HepG2 (cell line): ENCODE results near the gene P2RX5. TPM values are rescaled to one million over a fixed set of nuclear protein-coding genes. Genes with fewer than 3 reads are reported as not detected.

Experiments
- AKAP8 ChIP-seq: sonication (generic); formaldehyde crosslinking; IDR thresholded peaks from 2 replicates; pipeline ENCODE4 v1.5.1; 2020; ENCODE audit warnings: mild to moderate bottlenecking, missing genetic modification reagents
- ATF3 ChIP-seq: sonication (generic); formaldehyde crosslinking; IDR thresholded peaks from 2 replicates; pipeline ENCODE4 v1.4.0; 2020; ENCODE audit warnings: missing genetic modification reagents
- ELK4 ChIP-seq: sonication (generic); formaldehyde crosslinking; IDR thresholded peaks from 2 replicates; pipeline ENCODE4 v1.9.0; 2021; ENCODE audit warnings: missing genetic modification reagents, borderline replicate concordance
- GMEB1 ChIP-seq: sonication (generic); formaldehyde crosslinking; IDR thresholded peaks from 2 replicates; pipeline ENCODE4 v1.5.1; 2020; ENCODE audit warnings: missing genetic modification reagents, mild to moderate bottlenecking, borderline replicate concordance
- HMGXB4 ChIP-seq, 2 experiments: sonication (generic) in 1 of 2; formaldehyde crosslinking in 1 of 2; IDR thresholded peaks; 2 replicates each; pipeline versions ENCODE4 v1.4.0 to v1.6.1; 2018 to 2020; ENCODE audit warnings: missing genetic modification reagents in 2 of 2, borderline replicate concordance in 1 of 2, low read depth in 1 of 2, mild to moderate bottlenecking in 1 of 2, missing biosample characterization in 1 of 2
- MYC ChIP-seq: sonication (generic); formaldehyde crosslinking; IDR thresholded peaks from 2 replicates; pipeline ENCODE4 v1.9.0; 2021; ENCODE audit warnings: missing genetic modification reagents, borderline replicate concordance
- NFYC ChIP-seq: IDR thresholded peaks from 2 replicates; pipeline ENCODE4 v1.6.1; 2016; ENCODE audit warnings: missing genetic modification reagents, missing compliant biosample characterization
- SAP130 ChIP-seq: IDR thresholded peaks from 2 replicates; pipeline ENCODE4 v1.6.1; 2016; ENCODE audit warnings: low read depth
- ZBTB14 ChIP-seq: sonication (generic); formaldehyde crosslinking; IDR thresholded peaks from 2 replicates; pipeline ENCODE4 v1.4.0; 2020; ENCODE audit warnings: missing genetic modification reagents
- ZFP36L2 ChIP-seq: sonication (generic); formaldehyde crosslinking; IDR thresholded peaks from 2 replicates; pipeline ENCODE4 v1.4.0; 2020; ENCODE audit warnings: missing genetic modification reagents
- ZHX1 ChIP-seq: sonication (generic); formaldehyde crosslinking; IDR thresholded peaks from 2 replicates; pipeline ENCODE4 v1.8.1; 2022; ENCODE audit warnings: low read depth, mild to moderate bottlenecking, missing genetic modification reagents
- ZNF275 ChIP-seq: sonication (generic); formaldehyde crosslinking; IDR thresholded peaks from 2 replicates; pipeline ENCODE4 v1.8.0; 2022; ENCODE audit warnings: missing genetic modification reagents, mild to moderate bottlenecking, inconsistent platforms, borderline replicate concordance
- ZNF7 ChIP-seq: IDR thresholded peaks from 2 replicates; pipeline ENCODE4 v1.6.1; 2016; ENCODE audit warnings: missing biosample characterization, missing genetic modification reagents
- ZNF746 ChIP-seq: sonication (generic); formaldehyde crosslinking; IDR thresholded peaks from 2 replicates; pipeline ENCODE4 v1.8.0; 2022; ENCODE audit warnings: mild to moderate bottlenecking, missing genetic modification reagents
- ZNF75D ChIP-seq: sonication (generic); formaldehyde crosslinking; IDR thresholded peaks from 2 replicates; pipeline ENCODE4 v1.8.1; 2023; ENCODE audit warnings: missing genetic modification reagents, mild to moderate bottlenecking, borderline replicate concordance
- ZNF891 ChIP-seq: sonication (generic); formaldehyde crosslinking; IDR thresholded peaks from 2 replicates; pipeline ENCODE4 v1.5.0; 2020; ENCODE audit warnings: mild to moderate bottlenecking, missing genetic modification reagents
- polyA plus RNA-seq, 8 experiments: library from polyadenylated mRNA; depleted of rRNA in 3 of 8; stranded (reverse) in 7 of 8; unstranded in 1 of 8; fragments of >200 nt; fragmentation: Illumina TruSeq in 4 of 8; extraction: Trizol in 4 of 8; gene quantifications; 2 replicates each; pipeline versions ENCODE4 v1.2.1 to v1.2.3, GENCODE V29; 2011 to 2016; ENCODE audit warnings: low read depth in 4 of 8, missing spikeins in 1 of 8, mixed read lengths in 1 of 8; ENCODE audit not compliant: insufficient read depth in 1 of 8
- total RNA-seq, 5 experiments: library from RNA; depleted of rRNA; stranded (reverse); fragments of >200 nt; fragmentation: Illumina TruSeq; extraction: Trizol; gene quantifications; 2 replicates each; pipeline ENCODE4 v1.2.3, GENCODE V29; 2016; ENCODE audit warnings: low read depth in 1 of 5

P2RX5 gene
- total and polyA plus RNA-seq, 2 of the 13 experiments (the other 11 are each of a cell fraction or from before 2014, with no cell fraction given) = 0.95 to 1.7 TPM

- TF ChIP-seq ZBTB14 (no peak), MYC (peak; percentile 24; the same call in 1 of the 2 replicates), ATF3 (CRISPR knock-in tag) (peak; percentile 70), SAP130 (CRISPR knock-in tag) (peak; percentile 83), ZFP36L2 (no peak), ZNF746 (peak; percentile 22; the same call in 1 of the 2 replicates), GMEB1 (CRISPR knock-in tag) (peak; percentile 62; the same call in 1 of the 2 replicates), ZHX1 (CRISPR knock-in tag) (0 out of 2 replicates have a peak, but pooled peaks have one; percentile 34), ZNF7 (CRISPR knock-in tag) (no peak), HMGXB4 (CRISPR knock-in tag; IDR thresholded peaks at IDR 0.05; ENCODE audit: borderline replicate concordance in 1 of 2, low read depth in 1 of 2) (peak in 1 of 2 experiments; percentile 47; a peak in 1 of 4 replicates), NFYC (CRISPR knock-in tag) (no peak), ZNF75D (CRISPR knock-in tag) (0 out of 2 replicates have a peak, but pooled peaks have one; percentile 74), AKAP8 (CRISPR knock-in tag) (no peak), ELK4 (CRISPR knock-in tag) (no peak), ZNF891 (CRISPR knock-in tag) (no peak), ZNF275 (CRISPR knock-in tag) (no peak)
These were observed 28.3 kb downstream of the P2RX5 start (continued) for GRCh38 chr17:3667366-3668278.
